Measurements from ENCODE around the gene LIPC. TPM values are rescaled to one million over a fixed set of nuclear protein-coding genes. Genes with fewer than 3 reads are reported as not detected.

The LIPC gene
- total RNA-seq, 1 experiment from 2014 or later, result not detected

- RAD21 ChIA-PET (ENCODE audit: low non-redundant PET in 1 of 2, low total read pairs in 2 of 2, uncharacterized antibody in 2 of 2, unreplicated experiment in 2 of 2), result no interaction called here
- no peaks in the 10 kb centered on the region for H3K79me2 ChIP-seq (ENCODE audit: insufficient read depth, low read length)
- H3K4me3 ChIP-seq (replicated peaks in 1 of 2; ENCODE audit: low read depth in 1 of 2, low read length in 2 of 2), result no peak overlapping the region
- H3K9me2 ChIP-seq (ENCODE audit: insufficient read depth), result no peaks in the 10 kb centered on the region
- no peak overlapping the region for H3K9ac ChIP-seq (ENCODE audit: low read length)
- intact Hi-C loops (cut with micrococcal nuclease), result no loop called here
- H3K36me3 ChIP-seq (ENCODE audit: control insufficient read depth in 1 of 2, insufficient read depth in 2 of 2, low read length in 2 of 2), result no peaks in the 10 kb centered on the region
- H3K9me3 ChIP-seq (ENCODE audit: control insufficient read depth in 1 of 2, insufficient read depth in 1 of 2, low read depth in 1 of 2, low read length in 2 of 2), result peaks cover 0 to 4% of the 10 kb centered on the region in 2 experiments; a peak in 1 of 4 replicates
- DNase-seq (ENCODE audit: low read depth, low spot score), result no peak
- CTCF ChIA-PET, result no interaction called here
- no peaks in the 10 kb centered on the region for H3K27me3 ChIP-seq (ENCODE audit: insufficient read depth, low read length)
- no peak for ATAC-seq
- H3K27ac ChIP-seq (ENCODE audit: low read depth, low read length), result no peak overlapping the region
- no peak overlapping the region for H2AFZ ChIP-seq (ENCODE audit: low read depth, low read length, poor library complexity, severe bottlenecking)
- no peak for TF ChIP-seq ELF1 (IDR thresholded peaks at IDR 0.05; ENCODE audit: borderline replicate concordance, low read depth)
- TF ChIP-seq, protein P1, sequence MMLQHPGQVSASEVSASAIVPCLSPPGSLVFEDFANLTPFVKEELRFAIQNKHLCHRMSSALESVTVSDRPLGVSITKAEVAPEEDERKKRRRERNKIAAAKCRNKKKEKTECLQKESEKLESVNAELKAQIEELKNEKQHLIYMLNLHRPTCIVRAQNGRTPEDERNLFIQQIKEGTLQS (IDR thresholded peaks at IDR 0.05), result no peak
- TF ChIP-seq JUND (IDR thresholded peaks at IDR 0.05), result no peak
- H3K4me2 ChIP-seq (ENCODE audit: low read length), result no peak overlapping the region
- POLR2A ChIA-PET, result no interaction called here
- no TSS peak for BruUV-seq (replicated peaks)
- H3K4me1 ChIP-seq (ENCODE audit: control insufficient read depth in 1 of 2, insufficient read depth in 2 of 2, low read length in 2 of 2), result no peaks in the 10 kb centered on the region
- no peaks in the 10 kb centered on the region for H4K20me1 ChIP-seq (ENCODE audit: insufficient read depth)
These were observed 150.4 kb downstream of the LIPC start for GRCh38 chr15:58582160-58582559.

DNA sequence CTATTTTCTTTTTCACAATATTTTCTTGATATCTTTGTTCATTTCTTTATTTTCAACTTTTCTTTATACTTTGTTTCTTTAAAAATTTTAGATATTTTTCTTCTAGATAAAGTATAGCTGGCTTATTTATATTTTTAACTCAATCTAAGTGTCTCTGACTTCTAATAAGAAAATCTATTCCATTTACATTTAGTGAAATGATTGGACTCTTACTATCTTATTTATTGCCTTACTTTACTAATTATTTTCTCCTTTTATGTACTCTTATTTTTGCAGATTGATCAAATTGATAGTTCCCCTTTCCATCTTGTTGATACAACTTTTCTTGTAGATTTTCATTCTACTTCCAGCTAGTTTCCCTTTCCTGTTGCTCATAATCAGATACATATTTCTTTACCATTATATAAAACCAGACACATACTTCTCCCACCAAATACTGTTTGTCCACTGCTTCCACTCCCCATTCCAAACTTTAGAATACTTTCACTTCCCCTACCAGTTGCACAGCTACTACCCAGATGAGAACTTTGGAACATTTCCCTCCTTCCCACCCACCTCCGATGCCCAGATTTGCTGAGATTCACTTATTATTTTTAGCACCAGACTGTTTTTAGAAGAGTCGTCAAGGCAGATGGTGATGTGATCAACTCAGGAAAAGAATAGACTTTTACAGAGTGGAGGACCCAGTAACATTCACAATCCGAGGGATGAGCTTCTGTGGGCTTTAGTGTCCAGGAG, 151.5 kb downstream of the LIPC start:
- ChIA-PET CTCF (no interaction called here), RAD21 (ENCODE audit: low non-redundant PET in 1 of 2, low total read pairs in 2 of 2, uncharacterized antibody in 2 of 2, unreplicated experiment in 2 of 2) (no interaction called here), POLR2A (no interaction called here)
- no peak for ATAC-seq
- H3K4me1 ChIP-seq (ENCODE audit: control insufficient read depth in 1 of 2, insufficient read depth in 2 of 2, low read length in 2 of 2), result no peaks in the 10 kb centered on the region
- no peaks in the 10 kb centered on the region for H3K79me2 ChIP-seq (ENCODE audit: insufficient read depth, low read length)
- no peak overlapping the region for H3K9ac ChIP-seq (ENCODE audit: low read length)
- peaks cover 0 to 4% of the 10 kb centered on the region in 2 experiments; a peak in 1 of 4 replicates for H3K9me3 ChIP-seq (ENCODE audit: control insufficient read depth in 1 of 2, insufficient read depth in 1 of 2, low read depth in 1 of 2, low read length in 2 of 2)
- no peaks in the 10 kb centered on the region for H3K9me2 ChIP-seq (ENCODE audit: insufficient read depth)
- H3K4me2 ChIP-seq (ENCODE audit: low read length), result no peak overlapping the region
- no peak overlapping the region for H3K4me3 ChIP-seq (replicated peaks in 1 of 2; ENCODE audit: low read depth in 1 of 2, low read length in 2 of 2)
- no TSS peak for BruUV-seq (replicated peaks)
- no peak for TF ChIP-seq EGR1 (IDR thresholded peaks at IDR 0.05; ENCODE audit: low read depth)
- no peak for TF ChIP-seq CEBPB (IDR thresholded peaks at IDR 0.05; ENCODE audit: low read depth)
- no peak for TF ChIP-seq SRF (IDR thresholded peaks at IDR 0.05; ENCODE audit: low read depth)
- no peak for TF ChIP-seq ZNF274 (IDR thresholded peaks at IDR 0.05; ENCODE audit: low read depth, low read length)
- TF ChIP-seq EZH2phosphoT487 (IDR thresholded peaks at IDR 0.05; ENCODE audit: borderline replicate concordance), result no peak
- no peak for TF ChIP-seq SIN3A (IDR thresholded peaks at IDR 0.05; ENCODE audit: low read depth)
- H4K20me1 ChIP-seq (ENCODE audit: insufficient read depth), result no peaks in the 10 kb centered on the region
- H3K27ac ChIP-seq (ENCODE audit: low read depth, low read length), result no peak overlapping the region
- intact Hi-C loops (cut with micrococcal nuclease), result no loop called here
- H3K27me3 ChIP-seq (ENCODE audit: insufficient read depth, low read length), result no peaks in the 10 kb centered on the region
- H2AFZ ChIP-seq (ENCODE audit: low read depth, low read length, poor library complexity, severe bottlenecking), result no peak overlapping the region
- no peaks in the 10 kb centered on the region for H3K36me3 ChIP-seq (ENCODE audit: control insufficient read depth in 1 of 2, insufficient read depth in 2 of 2, low read length in 2 of 2)
- no peak for DNase-seq (ENCODE audit: low read depth, low spot score)
